ENCODE results near the gene ADCY6.

Gene ADCY6

GRCh38 chr12:48813465-48814261 is 24.8 kb upstream of the ADCY6 start:
- peaks cover 16% of the 10 kb centered on the region for H3K27me3 ChIP-seq (ENCODE audit: insufficient read depth, low read length, poor library complexity)
- WGBS (ENCODE audit: extremely low coverage, insufficient coverage, low lambda C conversion rate): no CpG with 5 or more reads among the region's 18 CpGs
- peak overlapping the region; percentile 85 for H3K4me2 ChIP-seq (ENCODE audit: low read length)
- H3K4ac ChIP-seq (ENCODE audit: low read depth, low read length): no peak overlapping the region
- no peak overlapping the region for H3K27ac ChIP-seq (ENCODE audit: low read depth, low read length)
- H2BK5ac ChIP-seq (ENCODE audit: low read length): no peak overlapping the region
- no peaks in the 10 kb centered on the region for H3K4me1 ChIP-seq (ENCODE audit: control insufficient read depth, low read depth, low read length)
- H3K79me2 ChIP-seq (ENCODE audit: control insufficient read depth, insufficient read depth, low read length): no peaks in the 10 kb centered on the region
- no peak overlapping the region for H3K18ac ChIP-seq (ENCODE audit: low read length)
- no peak overlapping the region for H4K5ac ChIP-seq (ENCODE audit: low read length)
- H2BK15ac ChIP-seq (replicated peaks; ENCODE audit: low read depth): no peak overlapping the region
- H2AK5ac ChIP-seq (ENCODE audit: low read length): no peak overlapping the region
- H3K4me3 ChIP-seq (ENCODE audit: low read length): peak overlapping the region; percentile 67
- no peaks in the 10 kb centered on the region for H3K36me3 ChIP-seq (ENCODE audit: control insufficient read depth, insufficient read depth, low read length)
- H2BK120ac ChIP-seq (ENCODE audit: low read depth, low read length): no peak overlapping the region
- peak overlapping the region; percentile 6 for H3K23ac ChIP-seq (ENCODE audit: low read length)
- peak; percentile 91 for DNase-seq
- no peaks in the 10 kb centered on the region for H3K79me1 ChIP-seq (ENCODE audit: low read length)
- peak overlapping the region; percentile 95 for H3K9ac ChIP-seq (ENCODE audit: low read length)
- peak overlapping the region; percentile 99 for H3K56ac ChIP-seq (ENCODE audit: low read length)
- H4K8ac ChIP-seq (ENCODE audit: low read depth, low read length): no peak overlapping the region

GRCh38 chr12:48812389-48812788 is 23.5 kb upstream of the ADCY6 start:
- no peak overlapping the region for H3K23ac ChIP-seq (ENCODE audit: low read length)
- H2AK5ac ChIP-seq (ENCODE audit: low read length): no peak overlapping the region
- no peak overlapping the region for H3K4me2 ChIP-seq (ENCODE audit: low read length)
- no peak overlapping the region for H2BK15ac ChIP-seq (replicated peaks; ENCODE audit: low read depth)
- H2BK5ac ChIP-seq (ENCODE audit: low read length): no peak overlapping the region
- H4K5ac ChIP-seq (ENCODE audit: low read length): no peak overlapping the region
- no peak overlapping the region for H3K27ac ChIP-seq (ENCODE audit: low read depth, low read length)
- no peaks in the 10 kb centered on the region for H3K79me2 ChIP-seq (ENCODE audit: control insufficient read depth, insufficient read depth, low read length)
- H3K56ac ChIP-seq (ENCODE audit: low read length): peak overlapping the region; percentile 34
- H3K4me3 ChIP-seq (ENCODE audit: low read length): no peak overlapping the region
- H3K79me1 ChIP-seq (ENCODE audit: low read length): no peaks in the 10 kb centered on the region
- H3K9ac ChIP-seq (ENCODE audit: low read length): no peak overlapping the region
- H3K18ac ChIP-seq (ENCODE audit: low read length): no peak overlapping the region
- H3K4ac ChIP-seq (ENCODE audit: low read depth, low read length): no peak overlapping the region
- no peaks in the 10 kb centered on the region for H3K36me3 ChIP-seq (ENCODE audit: control insufficient read depth, insufficient read depth, low read length)
- no peaks in the 10 kb centered on the region for H3K4me1 ChIP-seq (ENCODE audit: control insufficient read depth, low read depth, low read length)
- no CpG with 5 or more reads among the region's 2 CpGs for WGBS (ENCODE audit: extremely low coverage, insufficient coverage, low lambda C conversion rate)
- DNase-seq: no peak
- H4K8ac ChIP-seq (ENCODE audit: low read depth, low read length): no peak overlapping the region
- H3K27me3 ChIP-seq (ENCODE audit: insufficient read depth, low read length, poor library complexity): peaks cover 12% of the 10 kb centered on the region
- H2BK120ac ChIP-seq (ENCODE audit: low read depth, low read length): no peak overlapping the region

DNA sequence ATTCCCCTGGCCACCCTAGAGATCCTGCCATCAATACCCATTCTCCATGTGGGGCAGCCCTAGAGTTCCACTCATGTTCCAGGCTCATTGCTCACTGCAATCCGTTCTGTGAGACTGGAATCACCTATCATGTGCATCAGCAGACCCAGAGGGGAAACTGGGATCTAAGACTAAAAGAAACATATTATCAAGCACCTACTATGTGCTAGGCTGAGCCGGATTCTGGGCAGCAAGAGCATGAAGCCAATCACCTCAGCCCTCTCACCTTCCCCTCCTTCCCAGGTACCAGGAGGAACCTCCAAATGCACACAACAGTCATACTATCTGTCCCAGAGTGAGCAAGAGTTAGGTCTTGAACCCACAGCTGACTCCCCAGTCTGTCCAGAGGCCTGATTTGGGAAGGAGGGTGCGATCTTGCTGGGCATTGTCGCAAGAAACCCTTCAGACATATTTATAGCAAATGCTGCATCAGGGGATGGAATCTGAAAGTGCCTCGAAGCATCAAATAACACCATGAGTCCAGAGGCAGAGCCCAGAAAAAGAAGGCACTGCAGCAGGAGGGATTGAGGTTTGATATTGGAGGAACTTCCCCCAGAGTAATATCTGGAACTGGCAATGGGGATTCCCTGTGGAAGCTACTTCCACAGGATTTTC is 22.7 kb upstream of the ADCY6 start:
- Histone ChIP-seq H2BK15ac (replicated peaks; ENCODE audit: low read depth) (no peak overlapping the region), H3K27ac (ENCODE audit: low read depth, low read length) (no peak overlapping the region), H3K18ac (ENCODE audit: low read length) (no peak overlapping the region), H3K79me1 (ENCODE audit: low read length) (no peaks in the 10 kb centered on the region), H2BK5ac (ENCODE audit: low read length) (no peak overlapping the region), H3K79me2 (ENCODE audit: control insufficient read depth, insufficient read depth, low read length) (no peaks in the 10 kb centered on the region), H3K4me3 (ENCODE audit: low read length) (no peak overlapping the region), H3K4me1 (ENCODE audit: control insufficient read depth, low read depth, low read length) (no peaks in the 10 kb centered on the region), H3K36me3 (ENCODE audit: control insufficient read depth, insufficient read depth, low read length) (no peaks in the 10 kb centered on the region), H4K5ac (ENCODE audit: low read length) (no peak overlapping the region), H3K4ac (ENCODE audit: low read depth, low read length) (no peak overlapping the region), H3K23ac (ENCODE audit: low read length) (no peak overlapping the region), H2AK5ac (ENCODE audit: low read length) (no peak overlapping the region), H3K27me3 (ENCODE audit: insufficient read depth, low read length, poor library complexity) (peaks cover 4% of the 10 kb centered on the region), H3K56ac (ENCODE audit: low read length) (peak overlapping the region; percentile 27), H2BK120ac (ENCODE audit: low read depth, low read length) (no peak overlapping the region), H3K4me2 (ENCODE audit: low read length) (no peak overlapping the region), H4K8ac (ENCODE audit: low read depth, low read length) (no peak overlapping the region), H3K9ac (ENCODE audit: low read length) (no peak overlapping the region)
- no CpG with 5 or more reads among the region's 5 CpGs for WGBS (ENCODE audit: extremely low coverage, insufficient coverage, low lambda C conversion rate)
- DNase-seq: no peak

DNA sequence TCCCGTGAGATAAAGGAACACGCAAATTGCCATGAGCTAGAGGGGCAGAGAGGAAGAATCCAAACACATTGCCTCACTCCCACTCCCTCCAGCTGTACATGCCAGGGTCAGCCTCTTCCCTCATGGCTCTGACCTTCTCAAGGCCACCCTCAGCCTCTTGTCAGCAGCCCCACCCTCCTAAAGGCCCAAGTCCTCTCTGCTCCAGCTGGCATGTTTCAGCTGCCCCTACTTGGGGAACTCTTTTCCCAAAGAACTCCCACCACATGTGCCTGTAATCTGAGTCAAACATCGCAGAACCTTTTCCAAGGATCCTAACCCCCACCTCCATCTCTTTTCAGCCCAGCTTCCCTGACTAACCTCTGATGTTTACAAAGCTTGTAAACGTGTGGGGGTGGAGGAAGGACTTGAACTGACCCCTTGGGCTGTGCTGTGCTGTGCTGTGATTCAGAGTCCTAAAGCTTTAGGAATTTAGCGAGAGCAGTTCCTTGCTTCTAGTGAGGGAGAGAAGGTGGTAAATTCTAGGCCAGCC is 22.1 kb upstream of the ADCY6 start:
- Histone ChIP-seq H3K18ac (ENCODE audit: low read length) (no peak overlapping the region), H4K8ac (ENCODE audit: low read depth, low read length) (no peak overlapping the region), H3K4me3 (ENCODE audit: low read length) (no peak overlapping the region), H2BK120ac (ENCODE audit: low read depth, low read length) (no peak overlapping the region), H2BK5ac (ENCODE audit: low read length) (no peak overlapping the region), H2AK5ac (ENCODE audit: low read length) (no peak overlapping the region), H3K4me1 (ENCODE audit: control insufficient read depth, low read depth, low read length) (no peaks in the 10 kb centered on the region), H3K36me3 (ENCODE audit: control insufficient read depth, insufficient read depth, low read length) (no peaks in the 10 kb centered on the region), H3K56ac (ENCODE audit: low read length) (peak overlapping the region; percentile 71), H3K79me1 (ENCODE audit: low read length) (no peaks in the 10 kb centered on the region), H3K27me3 (ENCODE audit: insufficient read depth, low read length, poor library complexity) (no peaks in the 10 kb centered on the region), H3K79me2 (ENCODE audit: control insufficient read depth, insufficient read depth, low read length) (no peaks in the 10 kb centered on the region), H3K4me2 (ENCODE audit: low read length) (no peak overlapping the region), H3K23ac (ENCODE audit: low read length) (no peak overlapping the region), H4K5ac (ENCODE audit: low read length) (no peak overlapping the region), H3K27ac (ENCODE audit: low read depth, low read length) (no peak overlapping the region), H3K4ac (ENCODE audit: low read depth, low read length) (no peak overlapping the region), H3K9ac (ENCODE audit: low read length) (no peak overlapping the region), H2BK15ac (replicated peaks; ENCODE audit: low read depth) (no peak overlapping the region)
- no CpG with 5 or more reads among the region's 5 CpGs for WGBS (ENCODE audit: extremely low coverage, insufficient coverage, low lambda C conversion rate)
- DNase-seq: peak; percentile 60

DNA sequence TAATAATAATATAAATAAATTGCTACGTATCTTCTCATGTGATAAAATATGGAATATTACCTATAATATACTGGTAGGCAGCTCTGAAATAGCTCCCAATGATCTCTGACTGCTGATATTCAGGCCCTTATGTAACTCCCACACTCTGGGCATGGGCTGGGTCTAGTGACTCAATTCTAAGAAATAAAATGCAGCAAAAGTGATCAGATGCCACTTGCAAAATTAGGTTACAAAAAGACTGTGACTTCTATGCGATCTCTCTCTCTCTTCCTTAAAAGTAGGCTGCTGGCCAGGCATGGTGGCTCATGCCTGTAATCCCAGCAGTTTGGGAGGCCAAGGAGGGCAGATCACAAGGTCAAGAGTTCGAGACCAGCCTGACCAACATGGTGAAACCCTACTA is 19.1 kb upstream of the ADCY6 start:
- H3K27ac ChIP-seq (ENCODE audit: low read depth, low read length): no peak overlapping the region
- H3K79me2 ChIP-seq (ENCODE audit: control insufficient read depth, insufficient read depth, low read length): no peaks in the 10 kb centered on the region
- H3K79me1 ChIP-seq (ENCODE audit: low read length): no peaks in the 10 kb centered on the region
- no peak overlapping the region for H3K4me3 ChIP-seq (ENCODE audit: low read length)
- H3K4me1 ChIP-seq (ENCODE audit: control insufficient read depth, low read depth, low read length): no peaks in the 10 kb centered on the region
- no peak overlapping the region for H3K23ac ChIP-seq (ENCODE audit: low read length)
- no peak overlapping the region for H2BK5ac ChIP-seq (ENCODE audit: low read length)
- H3K36me3 ChIP-seq (ENCODE audit: control insufficient read depth, insufficient read depth, low read length): no peaks in the 10 kb centered on the region
- no peaks in the 10 kb centered on the region for H3K27me3 ChIP-seq (ENCODE audit: insufficient read depth, low read length, poor library complexity)
- H3K4ac ChIP-seq (ENCODE audit: low read depth, low read length): no peak overlapping the region
- H4K8ac ChIP-seq (ENCODE audit: low read depth, low read length): no peak overlapping the region
- DNase-seq: no peak
- no peak overlapping the region for H3K9ac ChIP-seq (ENCODE audit: low read length)
- H2AK5ac ChIP-seq (ENCODE audit: low read length): no peak overlapping the region
- no peak overlapping the region for H3K56ac ChIP-seq (ENCODE audit: low read length)
- no CpG with 5 or more reads among the region's 3 CpGs for WGBS (ENCODE audit: extremely low coverage, insufficient coverage, low lambda C conversion rate)
- H2BK15ac ChIP-seq (replicated peaks; ENCODE audit: low read depth): no peak overlapping the region
- H2BK120ac ChIP-seq (ENCODE audit: low read depth, low read length): no peak overlapping the region
- H4K5ac ChIP-seq (ENCODE audit: low read length): no peak overlapping the region
- H3K18ac ChIP-seq (ENCODE audit: low read length): no peak overlapping the region
- no peak overlapping the region for H3K4me2 ChIP-seq (ENCODE audit: low read length)

Data from mesendoderm (in vitro differentiated cells).